Neural crest cell (in vitro differentiated cells): ENCODE results near the gene ZNF324. TPM values are rescaled to one million over a fixed set of nuclear protein-coding genes. Genes with fewer than 3 reads are reported as not detected.

Experiments
- DNase-seq: peaks from one replicate; pipeline ENCODE4 v3.0.0; 2021; ENCODE audit warnings: low read depth, mixed read lengths, low spot score
- H3K27ac Mint-ChIP-seq: one replicate; pipeline ENCODE4 v1.8.0; 2021; ENCODE audit warnings: mild to moderate bottlenecking, mixed read lengths; ENCODE audit not compliant: unreplicated experiment
- H3K27me3 Mint-ChIP-seq: 2 replicates; pipeline ENCODE4 v1.8.0; 2021; ENCODE audit warnings: low read depth, mild to moderate bottlenecking, mixed read lengths
- H3K36me3 Mint-ChIP-seq: 2 replicates; pipeline ENCODE4 v1.8.0; 2021; ENCODE audit warnings: low read depth, mild to moderate bottlenecking, mixed read lengths
- H3K4me1 Mint-ChIP-seq: 2 replicates; pipeline ENCODE4 v1.8.0; 2021; ENCODE audit warnings: mixed read lengths
- H3K4me3 Mint-ChIP-seq: one replicate; pipeline ENCODE4 v1.8.0; 2021; ENCODE audit warnings: mild to moderate bottlenecking, mixed read lengths
- H3K9me3 Mint-ChIP-seq: 2 replicates; pipeline ENCODE4 v1.8.0; 2021; ENCODE audit warnings: mixed read lengths
- CTCF ChIP-seq: fragments of 200-600 bp; sonication (generic); conservative IDR thresholded peaks from 2 replicates; pipeline ENCODE4 v1.5.0; 2021; ENCODE audit warnings: antibody characterized with exemption, mild to moderate bottlenecking
- total RNA-seq: library from RNA; stranded (reverse); gene quantifications from 2 replicates; pipeline ENCODE4 v1.2.1, GENCODE V29; 2021

The ZNF324 gene
- total RNA-seq, 1 donor from 2014 or later, result 18.8 TPM

DNA sequence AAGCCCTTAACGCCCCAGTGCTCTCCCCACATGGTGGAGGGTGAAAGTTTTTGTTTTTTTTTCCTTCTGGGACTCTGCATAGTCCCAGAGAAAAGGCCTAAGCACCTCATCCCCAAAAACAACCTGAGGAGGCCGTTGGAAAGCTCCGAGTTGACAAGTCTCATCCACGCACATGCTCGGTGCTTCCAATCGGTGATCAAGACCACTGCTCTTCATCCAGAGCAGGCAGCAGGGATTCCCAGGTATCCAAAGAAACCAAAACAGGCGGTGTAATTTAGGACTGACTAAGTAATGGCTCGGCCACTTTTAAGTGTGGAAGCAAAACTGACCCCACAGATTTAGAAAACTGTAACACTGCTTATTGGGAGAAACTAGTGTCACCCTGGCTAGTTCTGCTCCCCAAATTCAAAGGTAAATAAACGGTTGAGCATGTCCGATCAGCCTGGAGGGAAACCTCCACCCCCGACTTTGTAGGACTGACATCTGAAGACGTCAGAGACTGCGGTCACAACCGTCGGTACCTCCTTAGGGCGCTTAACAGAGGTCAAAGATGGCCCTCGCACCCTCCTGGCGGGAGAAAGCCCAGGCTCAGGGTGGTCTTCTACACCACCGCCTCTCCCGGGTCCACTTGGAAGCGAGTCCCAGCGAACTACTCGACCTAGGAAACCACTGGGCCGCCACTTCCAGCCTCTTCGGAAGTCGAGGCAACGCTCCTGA, 8.3 kb downstream of the ZNF324 start:
- Mint-ChIP-seq H3K4me3 (peak overlapping the region; percentile 96), H3K9me3 (no peaks in the 10 kb centered on the region), H3K36me3 (no peaks in the 10 kb centered on the region), H3K27me3 (peaks cover 7% of the 10 kb centered on the region), H3K27ac (peak overlapping the region; percentile 99), H3K4me1 (peaks cover 25% of the 10 kb centered on the region)
- TF ChIP-seq CTCF, result no peak
- DNase-seq, result no peak

GRCh38 chr19:58475714-58476497, 9.0 kb downstream of the ZNF324 start, which contains the start of gene ZNF446:
Gene ZNF446, plus strand, starts transcription at chr19:58476352. Its CDS starts 867 bp downstream, at chr19:58477219.
- peaks cover 7% of the 10 kb centered on the region for H3K27me3 Mint-ChIP-seq
- H3K36me3 Mint-ChIP-seq, result no peaks in the 10 kb centered on the region
- peak within 1 kb of the TSS; percentile 99 for H3K27ac Mint-ChIP-seq
- peak; percentile 92 for DNase-seq
- peak within 1 kb of the TSS; percentile 96 for H3K4me3 Mint-ChIP-seq
- TF ChIP-seq CTCF, result no peak
- H3K9me3 Mint-ChIP-seq, result no peaks in the 10 kb centered on the region
- peaks cover 25% of the 10 kb centered on the region for H3K4me1 Mint-ChIP-seq

- H3K4me3 Mint-ChIP-seq, result peak overlapping the region; percentile 96
- DNase-seq, result no peak
- no peaks in the 10 kb centered on the region for H3K36me3 Mint-ChIP-seq
- H3K27me3 Mint-ChIP-seq, result peaks cover 7% of the 10 kb centered on the region
- no peak for TF ChIP-seq CTCF
- H3K27ac Mint-ChIP-seq, result peak overlapping the region; percentile 90
- peaks cover 25% of the 10 kb centered on the region for H3K4me1 Mint-ChIP-seq
- no peaks in the 10 kb centered on the region for H3K9me3 Mint-ChIP-seq
Measured at GRCh38 chr19:58476498-58477015, 9.7 kb downstream of the ZNF324 start.

DNA sequence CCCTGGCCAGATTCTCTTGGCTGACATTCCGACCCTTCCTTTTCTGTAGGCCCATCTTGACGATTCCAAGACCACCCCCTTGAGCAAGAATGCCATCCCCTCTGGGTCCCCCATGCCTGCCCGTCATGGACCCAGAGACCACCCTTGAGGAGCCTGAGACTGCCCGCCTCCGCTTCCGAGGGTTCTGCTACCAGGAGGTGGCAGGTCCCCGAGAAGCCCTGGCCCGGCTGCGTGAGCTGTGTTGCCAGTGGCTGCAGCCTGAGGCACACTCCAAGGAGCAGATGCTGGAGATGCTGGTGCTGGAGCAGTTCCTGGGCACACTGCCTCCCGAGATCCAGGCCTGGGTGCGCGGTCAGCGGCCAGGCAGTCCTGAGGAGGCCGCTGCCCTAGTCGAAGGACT, 10.2 kb downstream of the ZNF324 start:
- no peak for TF ChIP-seq CTCF
- peaks cover under 1% of the 10 kb centered on the region for H3K36me3 Mint-ChIP-seq
- peak overlapping the region; percentile 96 for H3K4me3 Mint-ChIP-seq
- DNase-seq, result no peak
- H3K9me3 Mint-ChIP-seq, result no peaks in the 10 kb centered on the region
- peaks cover 7% of the 10 kb centered on the region for H3K27me3 Mint-ChIP-seq
- H3K27ac Mint-ChIP-seq, result peak overlapping the region; percentile 90
- peaks cover 25% of the 10 kb centered on the region for H3K4me1 Mint-ChIP-seq

- no peak for DNase-seq
- H3K27me3 Mint-ChIP-seq, result peaks cover 7% of the 10 kb centered on the region
- H3K36me3 Mint-ChIP-seq, result peaks cover 2% of the 10 kb centered on the region
- peak overlapping the region; percentile 47 for H3K4me3 Mint-ChIP-seq
- peaks cover 25% of the 10 kb centered on the region for H3K4me1 Mint-ChIP-seq
- no peak for TF ChIP-seq CTCF
- no peaks in the 10 kb centered on the region for H3K9me3 Mint-ChIP-seq
- H3K27ac Mint-ChIP-seq, result no peak overlapping the region
Measured at GRCh38 chr19:58477871-58478270, 11.0 kb downstream of the ZNF324 start.
